PC-9 (cell line): ENCODE results near the gene PDZRN4. TPM values are rescaled to one million over a fixed set of nuclear protein-coding genes. Genes with fewer than 3 reads are reported as not detected.

Source experiments
- BruUV-seq: library from RNA; stranded (reverse); fragments of 400-500 nt; replicated peaks from 2 replicates; lab custom pipeline; 2021; lab: Mats Ljungman, UMichigan
- CTCF ChIA-PET: fragments of 300-600 bp; sonication (Branson Sonifier 250); formaldehyde crosslinking; loops from one replicate; lab custom pipeline; 2022; ENCODE audit warnings: antibody characterized with exemption; lab: Charles Lee
- POLR2A ChIA-PET: fragments of 300-600 bp; sonication (Branson Sonifier 250); formaldehyde crosslinking; loops from one replicate; lab custom pipeline; 2022; ENCODE audit warnings: antibody characterized with exemption; ENCODE audit not compliant: unreplicated experiment; lab: Charles Lee
- DNase-seq, 2 experiments: peaks; one replicate each; pipeline versions ENCODE4 v3.0.0 to v3.0.0-alpha.2; 2015 to 2022; ENCODE audit warnings: mixed read lengths in 1 of 2
- H2AFZ ChIP-seq: fragments of 200-600 bp; sonication (generic); 2 replicates; pipeline ENCODE4 v1.8.1; 2017; ENCODE audit warnings: antibody characterized with exemption
- H3F3A ChIP-seq: fragments of 200-600 bp; sonication (generic); 2 replicates; pipeline ENCODE4 v1.8.1; 2017; ENCODE audit warnings: antibody characterized with exemption, mild to moderate bottlenecking, low read depth; ENCODE audit not compliant: insufficient read depth
- H3K27ac ChIP-seq: fragments of 200-600 bp; sonication (generic); 2 replicates; pipeline ENCODE4 v1.6.1; 2016; ENCODE audit warnings: mixed run types
- H3K27me3 ChIP-seq: fragments of 200-600 bp; sonication (generic); 2 replicates; pipeline ENCODE4 v1.6.1; 2016; ENCODE audit warnings: low read depth, mixed run types; ENCODE audit not compliant: insufficient read depth
- H3K36me3 ChIP-seq: fragments of 200-600 bp; sonication (generic); 2 replicates; pipeline ENCODE4 v1.6.1; 2016; ENCODE audit warnings: low read depth, mixed run types
- H3K4me1 ChIP-seq: fragments of 200-600 bp; sonication (generic); replicated peaks from 2 replicates; pipeline ENCODE4 v1.6.1; 2016; ENCODE audit warnings: mixed run types; ENCODE audit not compliant: insufficient read depth
- H3K4me2 ChIP-seq: fragments of 200-600 bp; sonication (generic); 2 replicates; pipeline ENCODE4 v1.6.1; 2017; ENCODE audit warnings: mixed run types
- H3K4me3 ChIP-seq: fragments of 200-600 bp; sonication (generic); 2 replicates; pipeline ENCODE4 v1.6.1; 2016; ENCODE audit warnings: mixed run types
- H3K79me2 ChIP-seq: fragments of 200-600 bp; sonication (generic); 2 replicates; pipeline ENCODE4 v1.6.1; 2017; ENCODE audit warnings: low read depth, mixed run types
- H3K9me2 ChIP-seq: fragments of 200-600 bp; sonication (generic); 2 replicates; pipeline ENCODE4 v1.8.1; 2017; ENCODE audit warnings: mild to moderate bottlenecking; ENCODE audit not compliant: insufficient read depth
- H3K9me3 ChIP-seq: fragments of 200-600 bp; sonication (generic); 2 replicates; pipeline ENCODE4 v1.8.1; 2016; ENCODE audit warnings: low read depth; ENCODE audit not compliant: insufficient read depth
- H4K20me1 ChIP-seq: fragments of 200-600 bp; sonication (generic); 2 replicates; pipeline ENCODE4 v1.8.1; 2017; ENCODE audit not compliant: insufficient read depth
- CTCF ChIP-seq: fragments of 200-600 bp; sonication (generic); conservative IDR thresholded peaks from 2 replicates; pipeline ENCODE4 v1.6.1; 2017; ENCODE audit warnings: mixed run types, antibody characterized with exemption, mild to moderate bottlenecking, moderate library complexity
- EZH2 ChIP-seq: fragments of 200-600 bp; sonication (generic); IDR thresholded peaks from 2 replicates; pipeline ENCODE4 v1.8.0; 2017; ENCODE audit warnings: antibody characterized with exemption, low read depth
- intact Hi-C: fragments of 100-400 bp; cut with micrococcal nuclease; formaldehyde crosslinking; loops from one replicate; pipeline ENCODE4 v1.10.0; 2022; ENCODE audit not compliant: unreplicated experiment
- total RNA-seq: library from RNA; stranded (reverse); gene quantifications from 2 replicates; pipeline ENCODE4 v1.2.3, GENCODE V29; 2021

Gene PDZRN4
- total RNA-seq, 1 experiment from 2014 or later, result not detected

DNA sequence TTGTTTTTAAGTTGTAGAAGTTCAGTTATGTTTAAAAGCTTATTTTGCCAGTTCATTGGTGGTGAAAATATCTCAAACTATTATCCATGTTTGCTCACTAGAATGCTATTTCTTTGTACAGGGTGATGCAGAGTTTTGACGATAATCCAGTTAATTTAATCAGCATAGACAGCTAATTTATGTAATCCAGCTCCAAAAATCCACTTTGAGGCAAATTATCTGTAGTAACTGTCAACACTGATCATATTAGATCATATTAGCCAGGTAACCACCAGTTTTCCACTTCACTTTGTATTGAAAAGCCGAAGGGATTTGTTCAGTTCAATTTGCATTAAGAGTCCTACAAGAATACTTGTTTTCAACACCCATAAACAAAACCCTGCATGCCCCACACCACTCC lies 378.6 kb downstream of the PDZRN4 start:
- TF ChIP-seq EZH2 (no peak), CTCF (no peak)
- H3K27ac ChIP-seq, result no peak overlapping the region
- no peaks in the 10 kb centered on the region for H3K27me3 ChIP-seq
- CTCF ChIA-PET, result interaction anchor here (0.6 kb wide), 1 partner anchor 415 kb away, joined by 3 read pairs; no protein-coding TSS in a partner anchor
- H2AFZ ChIP-seq, result no peak overlapping the region
- POLR2A ChIA-PET, result no interaction called here
- H3K9me3 ChIP-seq, result no peaks in the 10 kb centered on the region
- H3K9me2 ChIP-seq, result no peaks in the 10 kb centered on the region
- no TSS peak for BruUV-seq
- intact Hi-C loops, result no loop called here
- H3K4me3 ChIP-seq, result no peak overlapping the region
- no peaks in the 10 kb centered on the region for H4K20me1 ChIP-seq
- H3K79me2 ChIP-seq, result no peaks in the 10 kb centered on the region
- no peaks in the 10 kb centered on the region for H3K4me1 ChIP-seq
- no peaks in the 10 kb centered on the region for H3K36me3 ChIP-seq
- H3F3A ChIP-seq, result no peaks in the 10 kb centered on the region
- no peak overlapping the region for H3K4me2 ChIP-seq
- no peak for DNase-seq

DNA sequence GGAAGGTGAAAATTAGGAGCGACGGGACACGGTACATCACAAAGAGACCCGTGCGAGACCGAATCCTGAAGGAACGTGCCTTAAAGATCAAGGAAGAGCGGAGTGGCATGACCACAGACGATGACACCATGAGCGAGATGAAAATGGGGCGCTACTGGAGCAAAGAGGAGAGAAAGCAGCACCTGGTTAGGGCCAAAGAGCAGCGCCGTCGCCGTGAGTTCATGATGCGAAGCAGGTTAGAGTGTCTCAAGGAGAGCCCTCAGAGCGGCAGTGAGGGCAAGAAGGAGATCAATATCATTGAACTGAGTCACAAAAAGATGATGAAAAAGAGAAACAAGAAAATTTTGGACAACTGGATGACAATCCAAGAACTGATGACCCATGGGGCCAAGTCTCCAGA lies 385.3 kb downstream of the PDZRN4 start:
- H3K27me3 ChIP-seq, result no peaks in the 10 kb centered on the region
- TF ChIP-seq EZH2, result no peak
- TF ChIP-seq CTCF, result no peak
- no peaks in the 10 kb centered on the region for H3K79me2 ChIP-seq
- no peaks in the 10 kb centered on the region for H3K4me1 ChIP-seq
- ChIA-PET POLR2A (no interaction called here), CTCF (no interaction called here)
- no peaks in the 10 kb centered on the region for H3K9me2 ChIP-seq
- no peak overlapping the region for H3K27ac ChIP-seq
- H3K4me3 ChIP-seq, result no peak overlapping the region
- no peaks in the 10 kb centered on the region for H3F3A ChIP-seq
- no peaks in the 10 kb centered on the region; the same call in 1 of the 2 replicates for H3K9me3 ChIP-seq
- no peak overlapping the region for H2AFZ ChIP-seq
- no peak for DNase-seq
- no peak overlapping the region for H3K4me2 ChIP-seq
- H3K36me3 ChIP-seq, result no peaks in the 10 kb centered on the region
- BruUV-seq, result no TSS peak
- H4K20me1 ChIP-seq, result no peaks in the 10 kb centered on the region
- intact Hi-C loops, result no loop called here

GRCh38 chr12:41576925-41577324 lies 388.8 kb downstream of the PDZRN4 start:
- no peak overlapping the region for H3K4me3 ChIP-seq
- H3K4me2 ChIP-seq, result no peak overlapping the region
- no peaks in the 10 kb centered on the region for H3K79me2 ChIP-seq
- no peaks in the 10 kb centered on the region for H3K36me3 ChIP-seq
- no peaks in the 10 kb centered on the region for H3K9me2 ChIP-seq
- no peak for DNase-seq
- no peak overlapping the region for H2AFZ ChIP-seq
- H3K27me3 ChIP-seq, result no peaks in the 10 kb centered on the region
- intact Hi-C loops, result no loop called here
- no TSS peak for BruUV-seq
- no peak for TF ChIP-seq EZH2
- TF ChIP-seq CTCF, result no peak
- no peaks in the 10 kb centered on the region for H3F3A ChIP-seq
- ChIA-PET CTCF (no interaction called here), POLR2A (no interaction called here)
- no peak overlapping the region for H3K27ac ChIP-seq
- no peaks in the 10 kb centered on the region for H3K4me1 ChIP-seq
- H3K9me3 ChIP-seq, result no peaks in the 10 kb centered on the region; the same call in 1 of the 2 replicates
- no peaks in the 10 kb centered on the region for H4K20me1 ChIP-seq
